GM19193 (cell line): ENCODE measurements around the gene COL4A1.

Experiments used
- POLR2A ChIP-seq: IDR thresholded peaks from 4 replicates; pipeline ENCODE4 v1.6.1; 2011; ENCODE audit not compliant: insufficient read depth, insufficient read length; ENCODE audit errors: extremely low read depth

COL4A1 gene

DNA sequence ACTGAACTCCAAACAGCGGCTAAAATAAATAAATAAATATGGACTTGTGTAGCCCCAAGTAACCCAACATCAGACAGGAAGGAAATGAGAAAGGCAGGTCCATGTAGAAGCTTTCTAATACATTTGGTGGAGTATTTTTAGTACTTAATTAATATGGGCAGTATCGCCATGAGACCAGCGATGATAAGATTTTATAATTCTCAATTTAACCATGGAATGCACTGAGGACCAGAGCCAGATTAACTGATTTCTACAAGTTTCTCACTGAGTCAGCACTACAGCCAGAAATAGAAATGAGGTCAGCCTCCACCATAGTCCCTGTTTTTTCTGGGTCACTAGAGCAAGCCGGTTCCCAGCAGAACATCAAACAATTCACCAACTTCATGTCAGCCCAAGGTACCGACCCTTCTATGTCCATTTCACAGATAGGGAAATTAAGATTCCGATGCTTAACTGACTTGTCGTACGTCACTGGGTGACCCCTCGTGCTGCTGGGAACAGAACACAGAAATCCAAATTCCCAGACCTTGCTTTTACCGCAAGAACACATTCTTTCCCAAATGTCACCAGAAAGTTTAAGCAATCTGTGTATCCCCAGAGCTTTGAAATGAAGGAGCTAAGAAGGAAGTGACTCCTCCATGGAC, 90.4 kb downstream of the COL4A1 start:
- no peak for TF ChIP-seq POLR2A

DNA sequence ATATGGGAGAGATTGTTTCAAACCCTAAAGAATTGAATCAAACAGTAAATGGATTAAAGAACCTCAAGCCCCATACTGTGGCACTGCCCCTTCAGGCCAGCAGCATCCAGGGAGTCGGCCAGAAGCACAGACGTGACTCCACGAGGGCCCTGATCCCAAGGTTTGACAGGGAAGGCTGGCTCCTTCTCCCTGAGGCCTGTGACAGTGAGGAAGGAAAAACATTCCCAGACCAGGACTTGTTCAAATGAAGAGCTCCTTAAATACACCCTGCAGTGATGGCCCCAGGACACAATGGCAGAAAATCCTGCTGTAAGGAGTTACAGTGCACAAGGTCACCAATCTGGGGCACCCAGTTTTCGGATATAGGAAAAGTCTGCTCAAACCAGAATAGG, 91.0 kb downstream of the COL4A1 start:
- no peak for TF ChIP-seq POLR2A

DNA sequence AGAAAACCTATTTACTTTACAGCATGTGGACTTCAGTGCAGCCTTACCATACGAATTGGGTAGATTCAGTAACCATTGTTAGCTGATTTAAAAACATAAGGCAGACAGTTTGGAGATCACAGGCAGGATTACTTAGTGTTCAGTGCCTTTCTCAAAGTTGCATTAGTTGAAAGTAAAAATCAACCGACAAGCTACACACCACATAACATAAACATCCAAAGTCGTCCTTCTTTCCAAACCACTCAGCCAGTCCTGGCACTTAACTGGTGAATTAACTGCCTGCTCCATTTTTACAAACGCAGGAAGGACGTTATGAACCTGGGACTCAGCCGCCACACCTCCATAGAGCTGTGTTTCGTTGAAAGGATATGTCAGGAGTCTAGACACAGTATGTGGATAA, 91.4 kb downstream of the COL4A1 start:
- TF ChIP-seq POLR2A: no peak

DNA sequence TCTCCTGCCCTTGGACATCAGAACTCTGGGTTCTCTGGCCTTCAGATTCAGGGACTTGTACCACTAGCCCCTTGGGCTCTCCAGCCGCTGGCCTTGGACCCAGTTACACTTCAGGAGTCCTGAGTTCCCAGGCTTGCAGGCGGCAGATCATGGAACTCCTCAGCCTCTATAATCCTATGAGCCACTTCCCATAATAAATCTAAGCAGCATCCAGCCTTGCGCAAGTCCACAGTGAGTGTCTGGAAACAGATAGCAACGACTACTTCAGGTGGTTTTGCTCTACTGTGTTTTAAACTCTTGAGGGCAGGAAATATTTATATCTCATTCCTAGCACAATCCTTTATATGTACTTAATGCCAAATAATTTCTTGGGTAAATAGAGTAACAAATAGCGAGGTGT, 92.3 kb downstream of the COL4A1 start:
- no peak for TF ChIP-seq POLR2A

DNA sequence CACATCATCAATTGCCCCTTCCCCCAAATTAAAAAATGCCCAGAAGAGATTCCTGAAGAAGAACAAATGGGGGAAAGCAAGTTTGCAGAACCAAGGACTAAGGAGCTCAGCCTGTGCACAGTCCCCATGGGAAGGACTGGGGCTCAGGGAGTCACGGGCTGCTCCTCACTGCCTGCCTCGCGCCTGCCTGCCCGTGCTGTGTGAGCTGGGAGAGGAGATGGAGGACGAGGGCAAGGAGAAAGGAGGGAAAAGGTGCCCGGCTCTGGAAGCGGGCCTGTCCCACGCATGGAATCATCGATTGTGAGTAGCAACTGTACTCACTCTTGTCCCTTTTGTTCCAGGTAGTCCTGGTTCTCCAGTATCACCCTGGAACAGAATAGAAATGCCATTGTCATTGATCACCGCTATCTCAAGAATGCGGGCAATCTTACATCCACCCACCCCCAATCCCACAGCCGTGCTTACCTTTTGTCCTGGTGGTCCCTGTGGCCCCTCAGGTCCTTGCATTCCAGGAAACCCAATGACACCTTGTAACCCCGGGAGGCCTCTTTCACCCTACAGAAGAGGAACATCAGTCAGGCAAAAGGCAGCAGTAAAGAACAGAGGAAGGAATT, 93.4 kb downstream of the COL4A1 start:
- no peak for TF ChIP-seq POLR2A

DNA sequence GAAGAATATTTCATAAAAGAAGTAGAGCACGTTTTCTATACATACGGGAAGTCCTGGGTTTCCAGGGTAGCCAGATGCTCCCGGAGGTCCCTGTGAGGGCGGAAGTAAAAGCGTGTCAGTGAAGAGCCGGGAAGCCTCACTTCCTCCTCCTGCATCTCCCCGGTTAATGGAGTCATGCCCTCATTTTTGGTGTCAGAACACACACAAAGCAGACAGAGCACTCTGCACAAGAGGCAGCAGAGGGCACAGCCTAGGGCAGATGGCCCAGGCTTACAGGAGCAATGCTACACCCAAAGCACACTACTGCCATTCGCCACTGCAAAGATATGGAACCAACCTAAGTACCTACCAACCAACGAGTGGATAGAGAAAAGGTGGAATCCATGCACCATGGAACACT, 94.4 kb downstream of the COL4A1 start:
- TF ChIP-seq POLR2A: no peak

DNA sequence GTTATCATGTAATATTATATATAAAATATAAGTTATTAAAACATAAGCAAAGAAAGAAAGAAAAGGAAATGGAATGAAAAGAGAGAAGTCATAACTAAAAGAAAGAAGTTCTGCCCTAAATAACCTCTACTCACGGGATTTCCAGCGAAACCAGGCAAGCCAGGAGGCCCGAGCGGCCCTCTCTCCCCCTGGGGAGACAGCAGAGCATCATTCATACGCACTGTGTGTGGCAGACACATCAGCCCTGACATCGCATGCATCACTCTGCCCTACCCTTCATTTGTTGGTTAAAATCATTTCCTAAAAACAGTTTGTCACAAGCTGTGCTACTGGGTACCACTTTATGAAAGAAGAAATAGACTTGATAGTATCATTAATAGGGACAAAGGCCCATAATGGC, 95.2 kb downstream of the COL4A1 start:
- no peak for TF ChIP-seq POLR2A

DNA sequence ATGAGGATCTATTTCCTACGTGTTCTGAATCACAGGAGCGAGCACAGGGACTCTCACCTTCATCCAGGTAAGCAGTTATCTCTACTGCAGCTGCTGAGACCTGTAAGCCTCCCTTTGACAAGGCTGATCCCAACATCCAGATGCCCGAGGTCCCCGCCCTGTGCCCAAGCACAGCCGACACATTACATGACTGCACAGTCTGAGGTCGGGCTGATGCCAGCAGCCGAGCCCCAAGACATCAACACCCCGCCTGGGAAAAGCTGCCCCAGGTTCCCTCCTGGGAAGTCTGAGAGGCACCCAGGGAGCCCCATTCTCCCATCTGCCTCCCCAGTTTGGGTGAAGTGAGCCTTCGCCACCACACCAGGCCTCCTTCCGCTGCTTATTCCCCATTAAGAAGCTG, 95.9 kb downstream of the COL4A1 start:
- no peak for TF ChIP-seq POLR2A

DNA sequence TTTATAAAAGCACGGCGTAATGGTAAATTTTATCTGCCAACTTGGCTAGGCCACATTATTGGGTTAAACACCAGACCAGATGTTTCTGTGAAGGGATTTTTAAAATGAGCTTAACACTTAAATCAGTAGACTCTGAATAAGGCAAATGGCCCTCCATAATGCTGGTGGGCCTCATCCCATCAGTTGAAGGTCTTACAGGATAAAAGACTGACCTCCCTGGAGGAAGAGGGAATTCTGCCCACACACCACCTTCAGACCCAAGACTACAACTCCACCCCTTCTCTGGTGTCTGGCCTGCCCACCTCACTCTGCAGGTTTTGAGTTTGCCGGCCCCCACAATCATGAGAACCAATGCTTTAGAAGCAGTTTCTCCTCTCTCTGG, 96.4 kb downstream of the COL4A1 start:
- TF ChIP-seq POLR2A: no peak

DNA sequence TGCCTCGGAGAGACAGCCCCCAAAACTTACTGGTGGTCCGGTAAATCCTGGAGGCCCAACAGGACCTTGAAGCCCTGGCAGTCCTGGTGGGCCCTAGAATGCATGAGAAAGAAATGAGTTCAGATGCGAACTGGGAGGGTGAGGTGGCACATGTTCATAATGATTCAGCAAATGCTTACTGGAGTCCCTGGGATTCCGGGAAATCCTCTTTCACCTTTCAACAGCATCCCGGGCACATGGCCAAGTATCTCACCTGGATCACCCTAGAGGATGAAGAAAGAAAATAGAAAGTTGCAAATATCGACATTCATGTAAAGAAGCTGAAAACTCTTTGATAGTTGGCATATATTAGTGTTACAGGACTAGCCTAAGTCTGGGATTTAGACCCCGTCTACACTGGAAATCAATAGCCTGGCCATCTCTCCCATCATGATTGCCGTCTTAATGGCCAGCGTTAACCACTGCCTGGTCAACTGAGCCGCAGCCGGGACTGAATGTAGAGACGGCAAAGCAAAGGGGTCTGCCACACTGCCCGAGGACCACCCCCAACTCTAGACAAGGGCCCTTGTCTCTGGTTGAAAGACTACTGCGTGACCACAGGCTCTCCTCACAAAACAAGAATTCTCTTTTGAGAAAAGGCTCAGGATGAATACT, 96.9 kb downstream of the COL4A1 start:
- no peak for TF ChIP-seq POLR2A

DNA sequence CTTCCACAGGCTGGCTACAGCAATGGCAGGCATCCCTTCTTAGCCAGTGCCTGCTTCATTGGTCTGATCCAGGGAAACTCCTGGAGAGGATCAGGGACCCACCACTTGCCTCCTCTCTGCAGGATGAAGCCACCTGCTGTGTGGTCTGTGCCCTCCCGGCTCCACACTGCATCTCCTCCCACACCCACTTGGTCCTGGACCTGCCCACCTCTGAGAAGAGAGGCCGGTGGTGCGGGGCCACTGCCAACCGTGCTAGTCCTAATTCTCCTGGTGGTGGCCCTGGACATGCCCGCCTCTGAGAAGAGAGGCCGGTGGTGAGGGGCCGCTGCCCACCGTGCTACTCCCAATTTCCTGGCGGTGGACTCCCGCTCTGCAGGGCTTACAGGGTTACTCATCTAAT, 98.8 kb downstream of the COL4A1 start:
- no peak for TF ChIP-seq POLR2A

DNA sequence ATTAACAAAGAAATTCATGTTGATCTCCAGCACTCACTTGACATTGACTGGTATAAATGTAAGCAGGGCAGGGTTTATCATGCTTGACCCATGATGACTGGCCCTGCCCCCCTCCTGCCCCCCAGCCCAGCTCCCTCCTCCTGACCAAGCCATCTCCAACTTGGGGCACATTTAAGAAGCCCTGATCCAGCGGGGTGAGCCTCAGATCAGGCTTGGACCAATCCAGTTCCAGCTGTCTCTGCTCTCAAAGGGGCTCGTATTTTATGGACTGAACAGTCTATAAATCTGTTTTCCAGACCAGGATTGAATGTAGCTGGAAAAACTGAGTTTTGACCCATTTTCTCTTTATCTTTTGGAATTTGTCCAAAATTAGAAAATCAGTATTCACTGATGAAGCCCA, 100.0 kb downstream of the COL4A1 start:
- no peak for TF ChIP-seq POLR2A

DNA sequence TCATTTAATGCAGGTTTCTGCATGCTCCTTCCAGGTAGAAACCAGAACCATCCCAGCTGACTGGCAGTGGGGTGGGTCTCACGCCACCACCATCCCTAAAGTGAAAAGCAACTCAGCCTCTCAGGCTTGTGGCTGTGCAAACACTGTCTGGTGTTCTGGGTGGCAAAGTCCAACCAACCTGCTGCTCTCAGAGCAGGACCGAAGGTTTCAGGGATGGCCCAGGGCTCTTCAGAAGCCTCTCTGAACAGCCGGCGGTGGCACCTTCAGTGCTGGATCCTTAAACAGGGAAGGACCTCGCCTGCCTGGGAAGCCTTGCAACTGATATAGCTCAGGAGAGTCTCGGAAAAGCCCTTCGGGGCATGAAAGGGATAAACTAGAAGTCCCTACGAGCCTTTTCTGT, 100.8 kb downstream of the COL4A1 start:
- TF ChIP-seq POLR2A: no peak

DNA sequence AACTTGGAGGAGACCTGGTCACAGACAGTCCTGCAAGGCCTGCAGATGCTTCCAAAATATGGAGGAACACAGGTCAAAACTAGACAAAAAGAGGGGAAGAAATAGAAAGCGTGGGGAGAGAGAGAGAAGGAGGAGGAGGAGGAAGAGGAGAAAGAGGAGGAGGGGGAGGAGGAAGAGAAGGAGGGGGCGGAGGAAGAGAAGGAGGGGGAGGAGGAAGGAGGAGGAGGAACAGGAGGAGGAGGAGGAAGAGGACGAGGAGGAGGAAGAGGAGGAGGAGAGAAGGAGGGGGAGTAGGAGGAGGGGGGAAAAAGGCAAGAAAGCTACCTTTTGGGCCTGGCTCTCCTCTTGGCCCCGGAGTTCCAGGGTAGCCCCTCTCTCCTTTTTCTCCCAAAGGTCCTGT, 105.8 kb downstream of the COL4A1 start:
- TF ChIP-seq POLR2A: no peak

DNA sequence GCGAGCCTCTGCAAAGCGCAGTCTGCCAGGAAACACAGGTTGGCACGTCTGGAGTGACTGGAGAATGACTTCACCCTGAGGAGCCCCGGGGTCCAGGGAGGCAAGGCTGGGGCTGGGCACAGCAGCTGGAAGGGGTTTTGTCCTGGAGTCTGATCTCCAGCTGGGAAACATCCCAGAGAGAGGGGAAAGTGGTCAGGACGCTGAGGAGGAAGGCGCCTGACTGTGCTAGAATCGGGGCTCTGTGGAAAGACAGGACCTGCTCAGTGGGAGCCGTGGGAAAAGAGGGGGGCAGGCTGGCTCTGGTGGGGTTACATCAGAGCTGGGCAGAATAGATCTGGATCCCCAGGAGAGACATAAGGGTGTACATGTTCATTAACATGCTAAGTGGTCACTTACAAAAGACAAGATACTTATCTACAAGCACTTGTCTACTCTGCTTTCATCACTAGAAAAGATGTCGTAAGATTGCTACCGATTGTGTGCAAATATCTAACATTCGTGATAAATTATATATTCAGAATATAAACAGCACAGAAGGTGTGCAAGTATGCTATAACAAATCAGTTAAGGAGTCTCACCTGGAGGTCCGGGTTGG, 106.6 kb downstream of the COL4A1 start:
- no peak for TF ChIP-seq POLR2A
